ENCODE results near the gene TSHZ1. TPM values are rescaled to one million over a fixed set of nuclear protein-coding genes. Genes with fewer than 3 reads are reported as not detected.
A peak's percentile ranks its signal among the peaks of the same experiment; 100 is the strongest.
"Not testable (repeated sequence)": the region's sequence is repeated elsewhere in the genome, so short reads cannot be mapped to it uniquely, and the experiment has no call there.

Gene TSHZ1
- polyA plus RNA-seq, 1 donor, result 36.7 TPM

DNA sequence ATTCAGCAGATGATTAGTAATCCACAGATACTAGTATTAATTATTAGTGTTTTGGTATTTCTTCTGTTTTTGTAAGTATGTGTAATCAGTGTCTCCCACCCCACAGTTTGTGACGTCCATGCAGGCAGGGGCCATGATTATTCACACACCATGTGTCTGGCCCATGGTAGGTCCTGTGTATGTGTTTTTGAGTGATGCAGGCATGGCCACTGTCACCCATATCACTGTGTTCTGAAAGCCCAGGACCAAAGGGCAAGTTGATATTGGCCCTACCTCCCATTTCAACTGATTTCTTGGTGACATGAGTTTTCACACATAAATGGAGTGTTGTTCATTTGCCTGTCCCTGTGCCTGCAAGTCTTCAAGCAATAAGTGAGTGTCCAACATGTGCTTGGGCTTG lies 104.0 kb downstream of the TSHZ1 start:
- no peak for DNase-seq

- DNase-seq, result no peak
Observed at GRCh38 chr18:75316223-75316622, 105.6 kb downstream of the TSHZ1 start.

GRCh38 chr18:75316826-75317225 lies 106.2 kb downstream of the TSHZ1 start:
- no peak for DNase-seq

- DNase-seq, result no peak
Observed at GRCh38 chr18:75317300-75317699, 106.7 kb downstream of the TSHZ1 start.

GRCh38 chr18:75317703-75318102 lies 107.1 kb downstream of the TSHZ1 start:
- DNase-seq, result no peak

DNA sequence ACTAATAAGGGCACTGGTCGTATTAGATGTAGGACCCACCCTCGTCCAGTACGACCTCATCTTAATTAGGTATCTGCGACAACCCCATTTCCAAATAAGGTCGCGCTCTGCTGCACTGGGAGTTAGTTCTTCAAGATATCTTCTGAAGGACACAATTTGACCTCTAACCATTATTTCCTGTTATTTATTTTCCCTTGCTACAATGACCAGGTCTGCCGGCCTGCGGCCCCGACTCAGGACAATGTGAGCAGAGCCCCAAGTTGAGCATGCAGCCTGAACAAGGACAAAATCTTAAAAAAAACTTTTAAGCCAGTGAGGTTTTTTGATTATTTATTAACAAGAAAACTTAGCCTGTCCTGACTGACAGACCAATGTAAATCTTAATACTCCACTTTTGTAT lies 109.3 kb downstream of the TSHZ1 start:
- no peak for DNase-seq

DNA sequence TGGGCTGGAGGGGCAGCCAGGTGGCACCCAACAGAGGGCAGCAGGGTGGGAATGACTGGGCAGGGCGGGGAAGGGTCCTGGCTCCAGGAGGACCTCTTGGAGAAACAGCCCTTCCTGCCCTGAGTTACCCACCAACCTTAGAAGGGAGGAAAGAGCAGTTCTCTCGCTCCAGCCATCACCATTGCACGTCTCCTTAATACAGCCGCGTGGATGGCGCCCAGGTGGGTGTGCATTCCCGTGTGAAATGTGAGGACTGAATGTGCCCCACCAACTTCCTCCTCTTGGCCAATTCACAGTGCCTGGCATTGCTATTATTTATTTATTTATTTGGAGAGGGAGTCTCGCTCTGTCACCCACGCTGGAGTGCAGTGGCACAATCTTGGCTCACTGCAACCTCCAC lies 109.9 kb downstream of the TSHZ1 start:
- DNase-seq, result no peak

GRCh38 chr18:75321431-75321830 lies 110.8 kb downstream of the TSHZ1 start:
- no peak for DNase-seq

GRCh38 chr18:75322206-75322605 lies 111.6 kb downstream of the TSHZ1 start:
- no peak for DNase-seq

DNA sequence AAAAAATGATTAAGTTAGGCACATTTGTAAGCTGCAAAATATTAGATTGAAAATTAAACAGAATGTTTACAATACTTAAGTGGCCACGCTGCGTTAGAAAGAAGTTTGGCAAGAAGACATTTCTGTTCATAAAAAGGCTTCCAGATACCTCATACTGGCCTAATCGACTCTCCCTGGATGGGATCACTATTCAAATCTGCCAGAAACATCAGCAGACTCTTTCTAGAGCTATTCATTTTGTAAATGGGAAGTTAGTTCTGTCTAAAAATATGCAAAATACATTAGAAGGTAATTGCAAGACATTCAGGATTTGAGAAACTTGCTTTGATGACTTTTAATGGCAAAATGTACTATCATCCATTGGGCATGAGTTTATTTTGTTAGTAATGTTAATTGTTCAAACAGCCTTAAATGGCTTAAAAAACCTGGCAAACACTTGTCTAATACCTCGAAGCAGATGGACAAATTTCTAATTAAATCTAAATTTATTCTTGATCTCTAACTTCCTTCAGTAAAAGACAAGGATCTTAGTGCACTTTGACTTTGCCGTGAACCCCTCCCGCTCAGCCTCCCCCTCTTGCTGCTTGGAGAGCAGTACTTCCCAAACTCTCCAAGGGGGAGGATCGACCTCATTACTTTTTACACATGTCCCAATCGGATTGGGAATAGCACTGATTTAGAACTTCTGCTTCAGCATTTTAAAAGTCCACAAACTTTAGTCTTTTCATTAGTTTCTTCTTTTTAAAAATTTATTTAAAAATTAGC lies 113.4 kb downstream of the TSHZ1 start:
- peak; percentile 54 for DNase-seq

DNA sequence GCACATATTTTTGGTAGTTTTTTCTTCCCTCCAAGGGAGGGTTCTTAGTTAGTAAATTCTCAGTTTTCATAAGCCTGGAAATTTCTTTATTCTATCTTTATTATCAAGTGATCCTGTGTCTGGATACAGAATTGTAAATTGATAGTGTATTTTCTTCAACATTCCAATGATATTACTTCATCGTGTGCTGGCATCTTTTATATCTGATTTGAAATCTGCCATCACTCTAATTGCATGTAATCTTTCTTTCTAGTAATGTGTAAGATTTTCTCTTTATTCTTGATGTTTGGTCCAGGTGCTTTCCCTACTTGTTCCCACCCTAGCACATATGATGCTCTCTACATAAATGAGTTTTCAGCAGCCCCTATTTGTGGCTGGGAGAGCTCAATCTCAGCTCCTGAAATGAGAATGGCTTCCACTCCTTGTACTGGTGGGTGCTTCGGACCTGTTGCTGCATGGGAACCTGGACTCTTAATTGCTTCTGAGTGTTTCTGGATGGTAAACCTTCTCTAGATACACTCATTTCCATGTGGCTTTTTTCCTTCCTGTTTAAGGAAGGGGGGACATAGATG lies 114.2 kb downstream of the TSHZ1 start:
- DNase-seq, result no peak

GRCh38 chr18:75329753-75330152 lies 119.2 kb downstream of the TSHZ1 start:
- DNase-seq, result not testable (repeated sequence)

DNA sequence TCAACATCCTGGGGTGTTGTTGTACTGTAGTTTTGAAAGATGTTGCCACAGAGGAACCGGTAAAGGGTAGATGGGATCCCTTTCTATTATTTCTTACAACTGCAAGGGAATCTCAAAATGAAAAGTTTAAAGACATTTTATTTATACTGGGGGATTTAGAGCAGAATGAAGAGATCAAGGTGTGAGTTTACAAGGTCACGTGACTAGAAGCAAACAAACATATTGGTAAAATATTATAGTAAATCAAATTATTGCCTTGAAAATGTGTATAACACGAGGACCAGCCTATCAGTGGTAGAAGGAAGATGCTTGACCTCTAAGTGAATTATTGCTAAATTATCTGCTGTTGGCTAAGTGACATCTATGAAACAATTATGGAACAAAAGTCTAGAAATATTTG lies 119.7 kb downstream of the TSHZ1 start:
- no peak for DNase-seq

GRCh38 chr18:75334869-75335268 lies 124.3 kb downstream of the TSHZ1 start:
- no peak for DNase-seq

GRCh38 chr18:75335511-75335910 lies 124.9 kb downstream of the TSHZ1 start:
- DNase-seq, result no peak

DNA sequence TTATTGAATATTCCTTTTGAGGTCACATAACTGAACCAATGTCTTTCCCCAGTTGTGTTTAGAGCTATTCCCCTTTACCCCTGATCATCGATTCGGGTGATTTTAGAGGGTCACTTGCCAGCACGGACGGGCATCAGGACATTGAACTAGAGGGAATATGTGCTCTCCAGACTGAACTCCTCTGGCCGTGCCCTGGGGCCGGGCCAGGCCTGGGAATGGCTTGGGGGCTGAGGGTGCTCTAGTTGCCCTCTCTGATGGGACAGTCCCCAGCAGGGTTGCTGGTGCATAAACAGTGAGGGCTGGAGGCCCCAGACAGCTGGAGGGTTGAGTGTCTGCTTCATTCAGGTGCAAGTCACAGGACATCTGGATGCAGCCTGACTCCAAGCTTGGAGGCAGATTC lies 126.2 kb downstream of the TSHZ1 start:
- DNase-seq, result no peak

DNA sequence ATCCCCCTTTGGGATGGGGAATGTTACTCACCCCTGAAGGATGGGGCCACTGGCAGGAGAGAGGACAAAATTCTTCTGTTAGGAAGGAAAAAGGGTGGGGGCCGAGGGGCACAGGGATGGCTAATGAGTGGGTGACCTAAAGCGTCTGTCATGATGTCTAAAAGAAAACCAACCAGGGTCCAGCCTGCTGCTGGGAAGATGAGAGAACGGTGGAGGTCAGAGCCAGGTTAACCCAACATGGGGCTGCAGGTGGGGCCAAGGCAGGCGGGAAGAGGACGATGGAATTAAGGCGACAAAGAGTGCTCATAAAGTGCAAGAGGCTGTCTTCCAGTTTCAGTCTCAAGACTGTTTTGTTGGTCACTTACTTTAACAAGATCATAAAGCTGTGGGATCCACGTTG lies 126.8 kb downstream of the TSHZ1 start:
- no peak for DNase-seq

GRCh38 chr18:75338631-75339030 lies 128.0 kb downstream of the TSHZ1 start:
- DNase-seq, result no peak

Other genes with a start within 250 kb of the TSHZ1 start
- gene PTGR3, start 1.7 kb upstream of the TSHZ1 start, polyA plus RNA-seq (ENCODE audit: insufficient read length), result 50.1 TPM
- not detected for gene SMIM21, start 216.9 kb downstream of the TSHZ1 start, polyA plus RNA-seq (ENCODE audit: insufficient read length)